Stimulated activated CD4-positive, alpha-beta T cell treated with anti-CD3 and anti-CD28 coated beads, Interleukin-12 subunit alpha, Interleukin-12 subunit beta, amount 100 ng/mL, for 4 hours (primary cell): ENCODE results near the gene MMP15.
"Not testable (repeated sequence)": the region's sequence is repeated elsewhere in the genome, so short reads cannot be mapped to it uniquely, and the experiment has no call there.

Experiments used
- DNase-seq: peaks from one replicate; pipeline ENCODE4 v3.0.0-alpha.2; 2020

The MMP15 gene

DNA sequence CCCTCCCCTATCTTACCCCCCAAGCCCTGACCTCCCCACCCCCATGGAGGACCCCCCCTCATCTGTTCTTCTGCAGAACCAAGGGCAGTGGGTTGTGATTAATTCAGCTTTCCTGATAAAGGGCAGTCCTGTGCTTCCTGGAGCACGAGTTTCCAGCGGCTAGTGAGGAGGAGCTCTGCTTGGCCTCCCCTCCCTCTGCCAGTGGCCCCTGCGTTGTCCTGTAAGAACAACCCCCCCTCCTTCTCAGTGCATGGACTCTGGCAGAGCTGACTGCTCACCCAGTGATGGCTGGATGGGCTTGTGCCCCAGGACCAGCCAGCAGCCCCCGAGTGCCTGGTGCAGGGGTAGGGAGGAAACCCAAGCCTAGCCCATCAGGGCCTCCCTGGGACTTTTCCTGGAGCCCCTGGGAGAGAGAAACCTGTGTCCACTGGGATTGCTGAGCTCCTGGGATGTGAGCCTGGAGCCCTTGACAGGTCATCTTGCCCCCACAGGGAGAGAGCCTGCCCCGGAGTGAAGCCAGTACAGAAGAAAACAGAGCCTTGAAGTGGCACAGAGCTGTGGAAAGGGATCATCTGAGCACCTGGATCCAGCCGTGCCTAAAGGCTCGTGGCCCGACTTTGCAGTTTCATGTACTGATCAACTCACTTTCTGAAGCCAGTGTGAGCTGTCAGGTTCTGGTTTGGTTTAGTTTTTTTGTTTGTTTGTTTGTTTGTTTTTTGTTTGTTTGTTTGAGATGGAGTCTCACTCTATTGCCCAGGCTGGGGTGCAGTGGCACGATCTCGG, 26.5 kb downstream of the MMP15 start:
- DNase-seq, result no peak

GRCh38 chr16:58053682-58054005, 28.1 kb downstream of the MMP15 start:
- DNase-seq, result no peak

DNA sequence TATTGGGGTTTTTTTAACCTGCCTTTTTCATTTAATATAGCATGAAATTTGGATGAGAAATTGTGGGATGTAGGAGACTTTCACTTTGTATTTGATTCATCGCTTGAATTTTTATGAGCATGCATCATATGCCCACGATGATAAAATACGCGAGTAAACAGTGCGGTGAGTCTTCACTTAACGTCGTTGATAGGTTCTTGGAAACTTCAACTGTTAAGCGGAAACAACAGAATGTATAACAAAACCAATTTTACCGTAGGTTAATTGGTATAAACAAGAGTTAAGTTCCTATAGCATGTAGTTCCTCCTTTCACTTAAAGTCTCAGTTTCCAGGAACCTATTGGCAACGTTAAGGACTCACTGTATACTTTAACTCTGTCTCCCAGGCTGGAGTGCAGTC, 28.7 kb downstream of the MMP15 start:
- no peak for DNase-seq

DNA sequence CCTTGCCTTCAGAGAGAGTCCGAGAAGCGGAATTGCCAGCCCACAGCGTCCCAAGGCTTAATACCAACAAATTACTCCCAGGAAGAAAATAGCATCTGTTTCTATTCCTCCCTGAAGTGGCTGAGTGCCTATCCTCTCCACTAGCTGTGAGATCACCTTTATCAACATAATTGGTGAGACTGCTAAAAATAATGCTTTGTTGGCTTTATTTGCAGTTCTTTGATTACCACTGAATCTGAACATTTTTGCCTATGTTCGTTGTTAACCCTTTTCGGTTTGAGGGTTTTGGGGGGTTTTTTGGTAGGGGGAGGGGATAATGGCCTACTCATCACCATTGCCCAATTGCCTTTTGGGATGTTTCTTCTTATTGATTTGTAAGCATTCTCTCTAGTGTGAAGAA, 31.0 kb downstream of the MMP15 start:
- DNase-seq, result no peak

GRCh38 chr16:58057121-58057520, 31.6 kb downstream of the MMP15 start:
- DNase-seq, result no peak

DNA sequence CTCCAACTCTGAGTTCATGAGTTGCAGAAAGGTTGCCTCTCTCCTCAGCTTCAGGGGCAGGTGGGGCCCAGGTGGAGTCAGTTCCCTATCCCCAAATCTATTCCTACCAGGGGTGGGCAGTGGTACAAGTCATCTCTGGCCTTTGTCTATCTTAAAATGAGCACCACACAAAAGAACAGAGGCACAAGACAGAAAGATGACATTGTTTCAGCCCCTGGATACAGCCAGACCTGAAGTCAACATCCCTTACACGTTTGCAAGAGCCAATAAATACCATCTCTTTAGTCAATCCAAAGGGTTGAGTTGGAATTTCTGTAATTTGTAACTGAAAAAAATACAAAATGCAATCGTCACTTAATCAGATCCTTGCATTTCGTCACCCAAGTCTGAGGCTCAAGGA, 32.2 kb downstream of the MMP15 start:
- DNase-seq, result no peak

- no peak for DNase-seq
Measured at GRCh38 chr16:58062821-58063220, 37.3 kb downstream of the MMP15 start.

DNA sequence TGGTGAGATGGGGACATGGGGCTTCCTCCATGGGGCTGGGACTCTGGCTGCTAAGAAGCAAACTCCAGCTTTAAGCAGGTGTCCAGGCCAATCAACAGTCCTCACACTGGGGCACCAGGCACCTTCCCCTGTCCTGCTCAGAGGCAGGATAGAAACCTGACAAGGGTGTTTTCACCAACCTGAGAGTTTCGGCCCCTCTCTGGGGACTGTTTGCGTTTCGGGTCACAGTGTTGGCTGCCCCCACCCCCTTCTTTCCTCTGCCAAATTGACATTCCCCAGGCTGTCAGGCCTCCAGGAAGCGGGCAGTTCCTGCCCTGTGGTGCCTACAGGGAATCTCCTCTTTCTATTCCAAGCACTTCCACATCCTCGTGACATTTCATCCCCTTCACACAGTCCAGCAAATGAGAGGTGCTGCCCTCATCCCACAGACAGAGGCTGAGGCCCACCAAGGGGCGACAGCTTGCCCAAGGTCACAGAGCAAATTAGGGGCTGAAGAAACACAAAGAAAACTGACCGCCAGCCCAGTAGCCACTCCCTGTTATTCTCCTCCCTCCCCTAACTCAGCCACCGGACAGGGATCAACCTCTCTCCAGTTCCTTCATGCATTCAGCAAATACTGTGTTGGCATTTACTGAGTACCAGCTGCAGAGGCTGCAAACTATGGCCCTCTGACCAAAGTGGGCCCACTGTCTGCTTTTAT, 38.0 kb downstream of the MMP15 start:
- DNase-seq, result no peak

- DNase-seq, result no peak
Measured at GRCh38 chr16:58070585-58070984, 45.0 kb downstream of the MMP15 start.

GRCh38 chr16:58072134-58072533, 46.6 kb downstream of the MMP15 start:
- not testable (repeated sequence) for DNase-seq

DNA sequence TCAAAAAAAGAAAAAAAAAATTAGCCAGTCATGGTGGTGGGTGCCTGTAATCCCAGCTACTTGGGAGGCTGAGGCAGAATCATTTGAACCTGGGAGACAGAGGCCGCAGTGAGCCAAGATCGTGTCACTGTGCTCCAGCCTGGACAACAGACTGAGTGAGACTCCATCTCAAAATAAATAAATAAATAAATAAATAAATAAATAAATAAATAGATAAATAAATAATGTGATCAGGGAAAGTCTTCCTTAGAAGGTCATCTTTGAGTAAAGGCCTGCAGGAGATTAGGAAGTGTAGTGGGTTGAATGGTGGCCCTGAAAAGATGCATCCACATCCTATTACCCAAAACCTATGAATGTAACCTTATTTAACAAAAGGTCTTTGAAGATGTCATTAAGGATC, 47.5 kb downstream of the MMP15 start:
- not testable (repeated sequence) for DNase-seq

DNA sequence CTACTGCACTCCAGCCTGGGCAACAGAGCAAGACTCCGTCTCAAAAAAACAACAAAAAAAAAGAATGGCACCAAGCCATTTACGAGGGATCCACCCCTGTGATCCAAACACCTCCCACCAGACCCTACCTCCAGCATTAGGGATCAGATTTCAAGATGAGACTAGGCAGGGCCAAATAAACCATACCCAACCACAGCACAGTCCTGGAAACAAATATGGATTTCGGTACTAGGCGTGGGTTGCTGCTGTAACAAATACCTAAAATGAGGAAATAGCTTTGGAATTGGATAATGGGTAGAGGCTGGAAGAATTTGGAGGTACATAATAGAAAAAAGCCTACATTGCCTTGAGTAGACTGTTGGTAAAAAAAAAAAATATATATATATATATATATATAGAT, 49.1 kb downstream of the MMP15 start:
- DNase-seq, result no peak

DNA sequence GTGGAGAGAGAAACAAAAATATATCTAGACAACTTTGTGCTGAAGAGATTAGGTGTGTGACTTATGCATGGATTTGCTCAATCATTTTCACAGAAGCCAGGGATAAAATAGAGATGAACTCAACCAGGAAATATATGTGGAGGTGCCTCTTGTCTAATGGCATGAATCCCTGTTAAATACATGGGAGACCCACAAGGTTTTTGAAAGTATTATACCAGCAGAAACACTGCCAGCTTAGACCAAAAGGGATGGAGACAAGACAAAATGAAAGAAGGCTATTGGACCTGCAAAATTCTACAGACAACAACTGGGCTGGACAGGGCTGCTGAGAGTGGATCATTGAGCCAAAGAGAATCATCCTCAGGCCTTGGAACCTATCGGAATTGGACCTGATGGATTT, 51.0 kb downstream of the MMP15 start:
- DNase-seq, result no peak

DNA sequence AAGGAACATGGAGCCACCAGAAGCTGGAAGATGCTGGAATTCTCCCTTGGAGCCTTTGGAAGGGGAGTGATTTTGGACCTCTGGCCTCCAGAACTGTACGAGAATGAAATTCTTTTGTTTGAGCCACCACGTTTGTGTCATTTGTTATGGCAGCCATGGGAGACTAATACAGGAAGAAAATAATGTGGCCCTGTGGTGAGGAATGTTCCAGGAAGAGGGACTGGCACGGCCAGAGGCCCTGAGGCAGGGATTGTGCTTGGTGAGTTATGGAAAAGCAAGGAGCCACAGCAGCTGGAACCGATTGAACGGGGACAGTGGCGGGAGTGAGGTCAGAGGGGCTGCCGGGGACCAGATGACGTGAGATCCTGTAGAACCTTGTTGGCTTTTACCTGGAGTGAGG, 52.2 kb downstream of the MMP15 start:
- DNase-seq, result no peak

DNA sequence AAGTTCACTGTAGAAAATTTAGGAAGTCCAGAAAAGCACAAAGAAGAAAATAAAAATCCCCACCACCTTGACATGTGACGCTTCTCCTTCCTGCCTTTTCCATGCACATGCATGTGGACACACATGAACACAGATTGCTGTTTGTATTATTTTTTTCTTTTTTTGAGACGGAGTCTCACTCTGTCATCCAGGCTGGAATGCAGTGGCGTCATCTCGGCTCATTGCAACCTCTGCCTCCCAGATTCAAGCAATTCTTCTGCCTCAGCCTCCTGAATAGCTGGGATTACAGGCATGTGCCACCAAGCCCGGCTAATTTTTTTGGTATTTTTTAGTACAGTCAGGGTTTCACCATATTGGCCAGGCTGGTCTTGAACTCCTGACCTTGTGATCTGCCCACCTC, 55.1 kb downstream of the MMP15 start:
- not testable (repeated sequence) for DNase-seq

DNA sequence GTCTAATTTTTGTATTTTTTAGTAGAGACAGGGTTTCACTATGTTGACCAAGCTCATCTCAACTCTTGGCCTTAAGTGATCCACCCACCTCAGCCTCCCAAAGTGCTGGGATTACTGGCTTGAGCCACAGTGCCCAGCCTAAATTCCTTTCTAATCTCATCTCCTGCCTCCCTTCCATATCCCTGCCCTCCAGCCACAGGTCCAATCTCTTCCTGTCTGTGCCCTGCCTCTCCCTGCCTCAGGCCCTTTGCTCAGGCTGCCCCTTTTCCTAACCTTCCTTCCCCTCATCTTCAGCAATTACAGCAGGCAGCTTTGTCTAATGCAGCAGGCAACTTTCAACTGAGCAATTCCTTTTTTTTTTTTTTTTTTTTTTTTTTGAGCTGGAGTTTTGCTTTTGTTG, 56.8 kb downstream of the MMP15 start:
- DNase-seq, result no peak

GRCh38 chr16:58084635-58085034, 59.1 kb downstream of the MMP15 start:
- no peak for DNase-seq

DNA sequence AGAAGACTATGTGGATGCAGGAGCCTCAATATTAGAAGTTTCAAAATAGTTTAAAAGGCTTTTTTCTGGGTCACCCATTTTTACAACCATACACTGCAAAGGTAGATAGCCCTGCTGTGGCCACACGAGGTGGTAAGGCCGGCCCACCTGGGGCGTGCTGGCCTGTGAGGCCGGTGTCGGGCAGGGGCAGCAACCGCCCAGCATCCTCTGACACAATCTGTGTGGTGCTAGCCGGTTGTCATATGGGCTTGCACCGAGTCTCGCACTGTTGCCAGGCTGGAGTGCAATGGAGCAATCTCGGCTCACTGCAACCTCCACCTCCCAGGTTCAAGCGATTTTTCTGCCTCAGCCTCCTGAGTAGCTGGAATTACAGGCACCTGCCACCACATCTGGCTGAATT, 59.6 kb downstream of the MMP15 start:
- no peak for DNase-seq

DNA sequence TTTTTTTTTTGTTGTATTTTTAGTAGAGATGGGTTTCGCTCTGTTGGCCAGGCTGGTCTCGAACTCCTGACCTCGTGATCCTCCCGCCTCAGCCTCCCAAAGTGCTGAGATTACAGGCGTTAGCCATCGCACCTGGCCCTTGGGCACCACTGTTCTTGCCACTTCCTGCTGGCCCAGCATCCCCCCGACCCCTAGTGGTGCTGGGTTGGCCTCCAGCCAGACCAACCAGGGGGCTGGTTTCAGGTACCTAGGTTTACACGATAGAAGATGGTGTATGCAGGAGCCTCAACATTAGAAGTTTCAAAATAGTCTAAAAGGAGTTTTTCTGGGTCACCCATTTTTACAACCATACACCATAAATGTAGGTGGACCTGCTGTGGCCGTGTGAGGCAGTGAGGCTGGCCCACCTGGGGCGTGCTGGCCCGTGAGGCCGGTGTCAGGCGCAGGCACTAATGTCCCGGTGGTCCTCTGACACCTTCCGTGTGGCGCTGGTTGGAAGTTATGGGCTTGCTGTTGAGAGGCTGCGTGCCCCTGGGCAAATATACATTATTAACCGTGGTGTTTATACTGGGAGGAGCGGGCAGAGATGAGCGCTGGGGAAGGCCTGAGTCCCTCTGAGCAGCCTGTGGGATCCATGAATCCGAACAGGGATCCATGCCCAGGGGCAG, 60.2 kb downstream of the MMP15 start:
- DNase-seq, result no peak

GRCh38 chr16:58086381-58087208, 61.0 kb downstream of the MMP15 start:
- DNase-seq, result no peak

DNA sequence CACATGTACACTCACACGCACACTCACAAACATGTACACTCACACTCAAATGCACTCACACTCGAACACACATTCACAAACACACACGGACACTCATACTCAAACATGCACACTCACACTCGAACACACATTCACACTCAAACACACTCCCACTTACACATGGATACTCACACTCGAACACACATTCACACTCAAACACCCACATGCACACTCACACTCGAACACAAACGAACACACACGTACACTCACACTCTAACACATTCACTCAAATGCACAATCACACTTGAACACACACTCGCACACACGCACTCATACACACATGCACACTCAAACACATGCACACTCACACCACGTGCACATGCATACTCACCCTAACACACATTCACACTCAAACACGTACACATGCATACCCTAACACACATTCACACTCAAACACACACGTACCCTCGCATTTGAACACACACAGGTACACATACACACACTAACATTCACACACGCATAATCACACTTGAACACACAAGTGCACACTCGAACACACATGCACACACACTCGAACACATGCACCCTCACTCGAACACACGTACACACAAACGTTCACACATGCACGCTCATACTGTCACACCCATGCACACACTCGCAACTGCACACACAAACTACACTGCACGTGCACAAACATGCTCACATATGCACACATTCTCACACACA, 61.8 kb downstream of the MMP15 start:
- no peak for DNase-seq

GRCh38 chr16:58088091-58088490, 62.5 kb downstream of the MMP15 start:
- no peak for DNase-seq

- not testable (repeated sequence) for DNase-seq
Measured at GRCh38 chr16:58090396-58090795, 64.8 kb downstream of the MMP15 start.
